AG04450 (cell line): ENCODE results near the gene CEP85. TPM values are rescaled to one million over a fixed set of nuclear protein-coding genes. Genes with fewer than 3 reads are reported as not detected.

ENCODE experiments used
- CTCF ChIA-PET: fragments of 300-600, 350-600 bp; formaldehyde crosslinking; extraction: SDS; loops from one replicate; lab custom pipeline; 2022; ENCODE audit warnings: antibody characterized with exemption, inconsistent platforms; lab: Charles Lee
- POLR2A ChIA-PET: fragments of 350-600 bp; formaldehyde crosslinking; extraction: SDS; loops from one replicate; lab custom pipeline; 2021; ENCODE audit warnings: antibody characterized with exemption, inconsistent platforms; lab: Yijun Ruan, JAX
- DNase-seq: peaks from one replicate; pipeline ENCODE4 v3.0.0-alpha.2; 2011; ENCODE audit warnings: low read depth, low spot score
- H3K27ac ChIP-seq: one replicate; pipeline ENCODE4 v1.5.1; 2012; ENCODE audit warnings: low read depth, low read length, control low read depth
- H3K27me3 ChIP-seq: one replicate; pipeline ENCODE4 v1.6.0; 2012; ENCODE audit warnings: low read length; ENCODE audit not compliant: control insufficient read depth, insufficient read depth
- H3K4me3 ChIP-seq: 2 replicates; pipeline ENCODE4 v1.5.1; 2011; ENCODE audit warnings: mild to moderate bottlenecking, low read depth, low read length, control low read depth
- H3K9me3 ChIP-seq: 2 replicates; pipeline ENCODE4 v1.5.1; 2012; ENCODE audit warnings: low read length; ENCODE audit not compliant: control insufficient read depth, insufficient read depth
- CTCF ChIP-seq: IDR thresholded peaks from 2 replicates; pipeline ENCODE4 v1.5.1; 2011; ENCODE audit warnings: low read depth, low read length, control low read depth, inconsistent platforms
- polyA plus RNA-seq: library from polyadenylated mRNA; depleted of rRNA; stranded (reverse); fragments of >200 nt; gene quantifications from 2 replicates; pipeline ENCODE4 v1.2.3, GENCODE V29; 2011; rRNA removed

CEP85 gene
- polyA plus RNA-seq, 1 experiment: 5.8 TPM

DNA sequence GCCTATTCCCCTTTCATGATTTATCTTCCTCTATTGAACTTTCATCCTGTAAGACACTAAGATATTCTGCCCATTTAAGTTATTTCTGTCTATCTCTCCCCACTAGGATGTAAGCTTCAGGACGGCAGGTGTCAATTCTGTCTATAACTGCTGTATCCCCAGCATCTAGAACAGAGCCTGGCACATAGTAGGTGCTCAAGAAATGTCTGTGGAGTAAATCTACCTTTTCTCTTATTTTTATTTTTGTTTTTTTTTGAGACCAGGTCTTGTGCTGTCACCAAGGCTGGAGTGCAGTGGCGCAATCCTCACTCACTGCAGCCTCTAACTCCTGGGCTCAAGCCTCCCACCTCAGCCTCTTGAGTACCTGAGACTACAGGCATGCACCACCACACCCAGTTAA lies 89.4 kb downstream of the CEP85 start:
- no peak for DNase-seq
- H3K27ac ChIP-seq: no peak overlapping the region
- CTCF ChIA-PET: interaction anchor here (1.5 to 5.5 kb wide), 2 partner anchors 39 to 47 kb away, joined by 3 to 62 read pairs; no protein-coding TSS in a partner anchor
- H3K9me3 ChIP-seq: no peaks in the 10 kb centered on the region
- TF ChIP-seq CTCF: no peak
- H3K27me3 ChIP-seq: peaks cover 4% of the 10 kb centered on the region
- POLR2A ChIA-PET: no interaction called here
- H3K4me3 ChIP-seq: no peak overlapping the region

- no peak overlapping the region for H3K27ac ChIP-seq
- H3K4me3 ChIP-seq: no peak overlapping the region
- CTCF ChIA-PET: no interaction called here
- no peak for TF ChIP-seq CTCF
- peaks cover 4% of the 10 kb centered on the region for H3K27me3 ChIP-seq
- no peaks in the 10 kb centered on the region for H3K9me3 ChIP-seq
- DNase-seq: no peak
- POLR2A ChIA-PET: no interaction called here
These were observed 90.5 kb downstream of the CEP85 start for GRCh38 chr1:26324550-26324949.

DNA sequence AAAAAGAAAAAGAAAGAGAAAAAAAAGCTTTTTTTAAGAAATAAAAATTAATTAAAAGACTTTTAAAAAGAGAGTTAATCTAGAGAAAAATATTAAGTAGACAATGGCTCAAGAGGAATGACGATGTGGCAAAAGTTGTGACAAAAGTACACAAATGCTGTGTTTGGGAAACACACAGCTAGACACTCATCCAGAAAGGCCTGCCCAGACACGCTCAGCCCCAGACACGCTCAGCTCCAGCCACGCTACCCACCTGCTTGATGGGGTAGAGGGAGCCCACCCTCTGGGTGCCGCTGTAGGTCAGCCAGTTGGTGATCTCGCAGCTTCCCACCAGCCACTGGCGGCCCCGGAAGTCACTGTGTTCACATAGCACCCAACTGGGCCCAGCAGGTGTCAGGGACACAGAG lies 94.0 kb downstream of the CEP85 start:
- H3K9me3 ChIP-seq: no peaks in the 10 kb centered on the region
- no peak for DNase-seq
- no peak overlapping the region for H3K4me3 ChIP-seq
- peaks cover 6% of the 10 kb centered on the region for H3K27me3 ChIP-seq
- TF ChIP-seq CTCF: no peak
- POLR2A ChIA-PET: no interaction called here
- no peak overlapping the region for H3K27ac ChIP-seq
- CTCF ChIA-PET: interaction anchor here (0.6 kb wide), 1 partner anchor 124 kb away, joined by 3 read pairs; no protein-coding TSS in a partner anchor

Other genes with a start within 250 kb of the CEP85 start
- gene PAFAH2, start 236.1 kb upstream of the CEP85 start, polyA plus RNA-seq: 9.3 and 11.8 TPM in 2 replicates
- gene EXTL1, start 212.4 kb upstream of the CEP85 start, polyA plus RNA-seq: 1.3 and 1.8 TPM in 2 replicates
- gene SLC30A2, start 188.1 kb upstream of the CEP85 start, polyA plus RNA-seq: not detected in 2 replicates
- gene TRIM63, start 166.6 kb upstream of the CEP85 start, polyA plus RNA-seq: not detected in 2 replicates
- gene PDIK1L, start 122.4 kb upstream of the CEP85 start, polyA plus RNA-seq: 2.9 and 3.0 TPM in 2 replicates
- gene FAM110D, start 75.1 kb upstream of the CEP85 start, polyA plus RNA-seq: not detected in 2 replicates
- not detected in 2 replicates for gene C1orf232, start 65.2 kb upstream of the CEP85 start, polyA plus RNA-seq
- 19.7 and 28.6 TPM in 2 replicates for gene ZNF593, start 64.3 kb upstream of the CEP85 start, polyA plus RNA-seq
- not detected in 2 replicates for gene ZNF593OS, start 62.4 kb upstream of the CEP85 start, polyA plus RNA-seq
- 0.05 TPM in 1 of 2 replicates, not detected in the other for gene CNKSR1, start 56.7 kb upstream of the CEP85 start, polyA plus RNA-seq
- gene CATSPER4, start 43.6 kb upstream of the CEP85 start, polyA plus RNA-seq: not detected in 2 replicates
- 307 and 326 TPM in 2 replicates for gene SH3BGRL3, start 45.9 kb downstream of the CEP85 start, polyA plus RNA-seq
- 6.1 and 7.0 TPM in 2 replicates for gene UBXN11, start 72.4 kb downstream of the CEP85 start, polyA plus RNA-seq
- gene CD52, start 83.8 kb downstream of the CEP85 start, polyA plus RNA-seq: not detected in 2 replicates
- gene CRYBG2, start 119.9 kb downstream of the CEP85 start, polyA plus RNA-seq: not detected in 2 replicates
- gene ZNF683, start 138.6 kb downstream of the CEP85 start, polyA plus RNA-seq: not detected in 2 replicates
- not detected in 2 replicates for gene LIN28A, start 176.6 kb downstream of the CEP85 start, polyA plus RNA-seq
- gene DHDDS, start 198.1 kb downstream of the CEP85 start, polyA plus RNA-seq: 45.0 and 51.7 TPM in 2 replicates
- 276 and 278 TPM in 2 replicates for gene HMGN2, start 238.2 kb downstream of the CEP85 start, polyA plus RNA-seq